ENCODE results near the gene ARL13A.
"Not testable (repeated sequence)": the region's sequence is repeated elsewhere in the genome, so short reads cannot be mapped to it uniquely, and the experiment has no call there.

The ARL13A gene

GRCh38 chrX:100969408-100969807 is at the start of gene ARL13A:
ARL13A (plus strand) TSS chrX:100969708; CDS start chrX:100973690, 3,982 bp downstream.
- no peak for DNase-seq (ENCODE audit: low read depth in 1 of 2, low spot score in 1 of 2)

- no peak for DNase-seq (ENCODE audit: low read depth in 1 of 2, low spot score in 1 of 2)
Observed at GRCh38 chrX:100924375-100924774, 45.1 kb upstream of the ARL13A start.

GRCh38 chrX:100926453-100926852 is 43.1 kb upstream of the ARL13A start:
- DNase-seq (ENCODE audit: low read depth in 1 of 2, low spot score in 1 of 2), result no peak

- peak; percentile 1 to 19 for DNase-seq (ENCODE audit: low read depth in 1 of 2, low spot score in 1 of 2)
Observed at GRCh38 chrX:100928660-100929613, 40.6 kb upstream of the ARL13A start, which contains the start of gene XKRX. XKRX (minus strand) TSS chrX:100928917; CDS start chrX:100928304, 613 bp downstream.

GRCh38 chrX:100931218-100931924 is 38.1 kb upstream of the ARL13A start:
- no peak for DNase-seq (ENCODE audit: low read depth in 1 of 2, low spot score in 1 of 2)

- DNase-seq (ENCODE audit: low read depth in 1 of 2, low spot score in 1 of 2), result no peak
Observed at GRCh38 chrX:100931925-100932285, 37.6 kb upstream of the ARL13A start.

- DNase-seq (ENCODE audit: low read depth in 1 of 2, low spot score in 1 of 2), result no peak
Observed at GRCh38 chrX:100935767-100936166, 33.7 kb upstream of the ARL13A start.

GRCh38 chrX:100939333-100939732 is 30.2 kb upstream of the ARL13A start:
- DNase-seq (ENCODE audit: low read depth in 1 of 2, low spot score in 1 of 2), result no peak

- no peak for DNase-seq (ENCODE audit: low read depth in 1 of 2, low spot score in 1 of 2)
Observed at GRCh38 chrX:100944601-100945000, 24.9 kb upstream of the ARL13A start.

GRCh38 chrX:100946299-100946927 is 23.1 kb upstream of the ARL13A start:
- DNase-seq (ENCODE audit: low read depth in 1 of 2, low spot score in 1 of 2), result no peak

GRCh38 chrX:100948557-100948956 is 21.0 kb upstream of the ARL13A start:
- DNase-seq (ENCODE audit: low read depth in 1 of 2, low spot score in 1 of 2), result no peak

GRCh38 chrX:100962811-100963210 is 6.7 kb upstream of the ARL13A start:
- no peak for DNase-seq (ENCODE audit: low read depth in 1 of 2, low spot score in 1 of 2)

- no peak for DNase-seq (ENCODE audit: low read depth in 1 of 2, low spot score in 1 of 2)
Observed at GRCh38 chrX:100964362-100964761, 5.1 kb upstream of the ARL13A start.

GRCh38 chrX:100969936-100970335 is 428 bp downstream of the ARL13A start:
- no peak for DNase-seq (ENCODE audit: low read depth in 1 of 2, low spot score in 1 of 2)

GRCh38 chrX:100973411-100973810 is 3.9 kb downstream of the ARL13A start:
- no peak for DNase-seq (ENCODE audit: low read depth in 1 of 2, low spot score in 1 of 2)

GRCh38 chrX:100975212-100975611 is 5.7 kb downstream of the ARL13A start:
- no peak for DNase-seq (ENCODE audit: low read depth in 1 of 2, low spot score in 1 of 2)

- no peak for DNase-seq (ENCODE audit: low read depth in 1 of 2, low spot score in 1 of 2)
Observed at GRCh38 chrX:100976211-100976610, 6.7 kb downstream of the ARL13A start.

- DNase-seq (ENCODE audit: low read depth in 1 of 2, low spot score in 1 of 2), result no peak
Observed at GRCh38 chrX:100979881-100980607, 10.5 kb downstream of the ARL13A start.

GRCh38 chrX:100980608-100981497 is 11.3 kb downstream of the ARL13A start:
- no peak for DNase-seq (ENCODE audit: low read depth in 1 of 2, low spot score in 1 of 2)

GRCh38 chrX:100981498-100981845 is 12.0 kb downstream of the ARL13A start:
- not testable (repeated sequence) for DNase-seq (ENCODE audit: low read depth in 1 of 2, low spot score in 1 of 2)
